NCI-H2107 (cell line): ENCODE results near the gene HHIPL1.
A peak's percentile ranks its signal among the peaks of the same experiment; 100 is the strongest.

Source experiments
- DNase-seq: peaks from one replicate; lab custom pipeline; 2025; lab: John Stamatoyannopoulos, UW

The HHIPL1 gene

DNA sequence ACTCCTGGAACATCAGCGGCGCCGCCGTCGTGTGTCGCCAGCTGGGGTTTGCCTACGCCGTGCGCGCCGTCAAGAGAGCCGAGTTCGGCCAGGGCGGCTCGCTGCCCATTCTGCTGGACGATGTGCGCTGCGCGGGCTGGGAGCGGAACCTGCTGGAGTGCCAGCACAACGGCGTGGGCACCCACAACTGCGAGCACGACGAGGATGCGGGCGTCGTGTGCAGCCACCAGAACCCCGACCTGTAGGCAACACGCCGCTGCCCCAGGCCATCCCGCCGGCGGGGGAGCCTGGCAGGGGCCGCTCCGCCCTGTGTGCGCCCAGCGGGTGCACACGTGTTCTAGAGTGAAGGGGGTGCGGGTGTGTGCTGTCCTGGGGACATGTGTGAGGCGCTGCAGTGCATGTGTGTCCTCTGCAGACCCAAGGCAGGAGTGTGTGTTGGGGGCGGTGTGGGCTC is 30.5 kb downstream of the HHIPL1 start:
- no peak for DNase-seq

DNA sequence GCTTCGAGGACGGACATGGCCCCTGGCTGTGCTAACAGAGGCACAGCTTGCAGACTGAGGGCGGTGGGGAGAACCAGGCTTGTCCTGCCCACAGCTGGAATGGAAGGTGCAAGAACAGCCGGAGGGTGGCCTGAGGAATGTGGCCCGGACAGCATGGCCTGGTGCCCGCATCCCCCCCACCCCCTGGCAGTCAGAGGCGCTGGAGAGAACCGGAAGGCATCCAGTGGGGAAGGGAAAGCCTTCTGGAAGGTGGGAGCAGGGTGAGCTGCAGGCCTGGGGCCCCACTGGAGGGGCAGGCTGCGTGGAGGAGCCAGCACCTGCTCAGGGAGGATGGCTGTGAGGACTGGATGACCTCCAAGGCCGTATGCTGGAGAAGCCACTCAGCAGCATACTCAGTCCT is 31.0 kb downstream of the HHIPL1 start:
- DNase-seq, result no peak

DNA sequence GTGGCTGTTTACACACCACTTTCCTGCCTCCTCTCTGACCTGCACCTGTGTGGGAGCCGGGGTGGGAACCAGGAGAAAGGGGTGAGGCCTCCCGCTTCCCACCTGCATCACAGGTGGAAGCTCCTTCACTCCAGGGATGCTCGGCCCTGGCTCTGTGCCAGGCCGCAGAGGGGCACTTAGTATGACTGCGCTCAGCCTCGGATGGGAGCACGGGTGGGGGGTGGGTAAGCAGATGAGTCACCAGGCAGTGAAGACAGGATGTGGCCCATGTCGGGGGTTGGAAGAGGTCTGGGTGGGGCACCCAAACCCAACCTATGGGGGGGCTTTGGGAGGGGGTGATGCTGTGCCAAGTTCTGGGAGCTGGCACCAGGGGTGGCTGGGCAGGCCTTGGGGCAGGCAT is 31.7 kb downstream of the HHIPL1 start:
- DNase-seq, result no peak

DNA sequence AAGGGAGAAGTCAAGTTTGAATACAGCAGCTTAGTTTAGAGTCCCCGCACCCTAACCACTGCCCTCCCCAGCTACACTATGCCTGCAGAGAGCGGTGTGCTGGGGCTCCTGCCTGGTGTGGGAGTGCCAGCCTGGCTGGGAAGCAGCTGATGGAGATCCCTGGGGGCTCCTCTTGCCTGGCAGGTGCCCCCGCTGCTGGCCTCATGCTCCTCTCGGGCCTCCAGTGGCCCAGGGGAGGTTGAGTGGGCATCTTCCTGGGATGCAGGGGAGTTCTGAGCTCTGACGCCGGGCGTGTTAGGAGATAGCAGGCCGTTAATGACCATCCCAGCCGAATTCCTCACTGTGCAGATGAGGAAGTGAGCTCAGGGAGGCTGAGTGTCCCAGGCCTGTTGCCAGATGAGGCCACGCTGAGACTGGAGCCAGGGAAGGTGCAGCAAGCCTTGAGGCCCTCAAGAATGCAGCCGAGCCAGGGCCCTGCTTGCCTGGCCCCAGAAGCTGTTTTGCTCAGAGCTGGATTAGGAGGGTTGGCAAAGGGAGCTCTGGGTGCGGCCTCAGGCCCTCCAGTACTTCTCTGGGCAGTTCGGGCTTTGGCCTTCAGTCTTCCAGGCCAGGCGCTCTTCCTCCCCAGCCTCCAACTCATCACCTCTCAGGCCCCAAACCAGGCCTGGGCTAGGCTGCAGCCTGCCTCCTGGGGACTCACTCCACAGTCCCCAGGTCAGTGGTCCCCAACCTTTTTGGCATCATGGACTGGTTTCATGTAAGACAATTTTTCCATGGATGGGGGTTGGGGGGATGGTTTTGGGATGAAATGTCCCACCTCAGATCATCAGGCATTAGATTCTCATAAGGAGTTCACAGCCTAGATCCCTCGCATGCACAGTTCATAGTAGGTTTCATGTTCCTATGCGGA is 32.6 kb downstream of the HHIPL1 start:
- DNase-seq, result no peak

DNA sequence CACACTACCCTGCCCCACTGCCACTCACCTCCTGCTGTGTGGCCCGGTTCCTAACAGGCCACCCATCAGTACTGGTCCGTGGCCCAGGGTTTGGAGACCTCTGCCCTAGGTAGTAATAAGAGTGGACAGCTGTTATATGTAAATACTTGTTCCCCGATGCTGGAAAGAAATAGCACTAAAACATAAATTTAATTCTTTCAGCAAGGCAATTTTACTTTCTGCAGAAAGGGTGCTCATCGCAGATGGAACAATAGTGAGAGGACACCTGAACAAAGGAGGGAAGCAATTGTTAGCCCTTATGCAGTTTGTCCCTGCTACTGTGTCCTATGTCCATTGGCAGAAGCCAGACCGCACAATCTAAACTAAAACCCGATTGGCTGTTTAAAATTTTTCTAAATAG is 33.3 kb downstream of the HHIPL1 start:
- no peak for DNase-seq

DNA sequence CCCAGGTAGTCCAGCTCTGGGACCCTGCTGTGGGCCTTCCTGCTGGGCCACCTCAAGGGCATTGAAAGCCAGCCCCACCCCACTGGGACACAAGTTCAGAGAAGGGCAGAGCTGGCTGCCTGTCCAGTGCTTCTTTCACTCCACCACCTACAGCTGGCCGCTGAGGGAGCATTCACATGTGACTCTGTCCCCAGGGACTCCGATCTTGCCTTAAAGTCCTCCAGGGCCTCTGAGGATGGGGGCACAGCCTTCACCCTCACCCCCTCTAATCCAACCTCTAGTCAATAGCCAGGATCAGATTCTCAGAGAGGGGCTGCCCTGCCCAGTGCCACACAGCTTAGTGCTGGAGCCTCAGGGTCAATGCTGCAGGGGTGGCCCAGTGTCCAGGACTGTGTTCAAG is 34.2 kb downstream of the HHIPL1 start:
- DNase-seq, result no peak

DNA sequence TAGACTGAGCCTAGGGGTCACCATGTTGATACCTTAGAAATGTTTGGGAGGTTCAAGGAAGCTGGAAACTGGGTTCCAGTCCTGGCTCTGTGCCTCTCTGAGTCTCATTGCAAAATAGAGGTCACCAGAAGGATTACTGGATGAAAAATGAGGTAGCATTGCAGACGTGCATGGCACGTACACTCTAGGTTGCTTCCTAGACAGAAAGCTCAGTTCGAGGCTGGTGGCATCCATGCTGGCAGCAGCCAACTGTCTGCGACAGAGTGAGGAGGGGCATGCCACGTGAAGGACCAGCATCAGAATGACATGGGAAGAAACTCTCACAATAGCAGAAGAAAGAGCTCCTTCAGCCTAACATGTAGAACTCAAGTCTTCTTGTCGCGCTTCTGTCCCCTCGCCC is 34.6 kb downstream of the HHIPL1 start:
- DNase-seq, result no peak

DNA sequence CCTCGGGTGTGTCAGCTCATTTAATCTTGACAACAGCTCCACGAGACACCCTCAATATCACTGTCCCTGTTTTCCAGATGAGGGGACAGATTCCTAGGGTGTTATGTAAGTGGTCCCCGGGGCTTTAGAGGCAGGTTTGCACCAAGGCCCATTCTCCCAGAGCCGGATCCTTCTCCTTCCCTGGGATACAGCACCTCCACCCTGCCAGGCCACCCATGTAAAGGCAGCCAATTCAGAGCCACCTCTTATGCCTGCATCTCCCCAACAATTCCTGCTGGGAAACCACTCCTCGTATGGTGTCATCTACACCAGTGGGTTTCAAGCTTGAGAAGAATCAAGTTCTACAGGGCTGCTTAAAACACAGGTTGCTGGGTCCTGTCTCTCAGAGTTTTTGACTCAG is 35.1 kb downstream of the HHIPL1 start:
- no peak for DNase-seq

DNA sequence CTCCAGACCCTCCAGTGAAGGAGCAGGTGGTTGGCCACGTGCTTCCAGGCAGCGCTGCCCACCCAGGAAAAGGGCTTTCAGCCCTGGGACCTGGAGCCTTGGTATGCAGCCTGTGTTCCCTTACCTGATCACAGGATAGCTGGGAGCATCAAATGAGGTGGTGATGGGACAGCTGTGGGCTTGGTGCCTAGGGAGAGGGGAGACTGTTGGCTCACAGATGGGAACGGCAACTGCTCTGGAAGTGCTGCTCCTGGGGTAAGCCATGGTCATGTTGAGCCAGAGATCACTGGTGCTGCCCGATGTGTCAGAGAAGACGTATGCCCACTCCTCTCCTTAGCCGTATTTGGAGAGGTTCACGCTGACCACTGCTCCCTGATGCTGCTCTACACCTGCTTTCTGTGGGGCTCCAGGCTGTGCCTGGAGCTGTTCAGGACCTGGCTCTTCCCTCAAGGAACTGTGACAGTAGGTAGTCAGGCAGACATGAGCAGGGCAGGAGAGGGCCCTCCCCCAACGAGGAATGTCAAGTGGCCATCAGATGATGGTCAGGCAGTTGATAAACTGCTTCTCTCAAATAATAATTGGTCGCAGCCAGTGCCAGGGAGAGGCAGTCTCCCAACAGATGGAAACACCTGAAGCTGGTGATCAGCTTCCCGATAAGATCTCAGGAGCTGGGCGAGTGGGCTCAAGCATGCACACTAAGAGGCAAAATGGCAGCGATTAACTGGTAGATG is 36.3 kb downstream of the HHIPL1 start:
- no peak for DNase-seq

DNA sequence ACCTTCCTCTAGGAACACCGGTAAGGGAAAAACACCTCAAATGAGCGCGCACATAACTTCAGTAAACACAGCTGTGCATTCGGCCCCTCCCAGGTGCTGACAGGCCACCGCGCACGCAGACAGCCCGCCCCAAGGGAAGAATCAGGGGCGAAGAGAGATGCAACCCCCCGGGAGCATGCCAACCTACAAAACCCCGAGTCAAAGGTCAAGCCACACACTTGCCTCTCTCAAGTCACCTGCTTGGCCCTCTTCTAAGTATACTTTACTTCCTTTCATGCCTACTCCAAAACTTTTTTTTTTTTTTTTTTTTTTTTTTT is 36.9 kb downstream of the HHIPL1 start:
- no peak for DNase-seq

DNA sequence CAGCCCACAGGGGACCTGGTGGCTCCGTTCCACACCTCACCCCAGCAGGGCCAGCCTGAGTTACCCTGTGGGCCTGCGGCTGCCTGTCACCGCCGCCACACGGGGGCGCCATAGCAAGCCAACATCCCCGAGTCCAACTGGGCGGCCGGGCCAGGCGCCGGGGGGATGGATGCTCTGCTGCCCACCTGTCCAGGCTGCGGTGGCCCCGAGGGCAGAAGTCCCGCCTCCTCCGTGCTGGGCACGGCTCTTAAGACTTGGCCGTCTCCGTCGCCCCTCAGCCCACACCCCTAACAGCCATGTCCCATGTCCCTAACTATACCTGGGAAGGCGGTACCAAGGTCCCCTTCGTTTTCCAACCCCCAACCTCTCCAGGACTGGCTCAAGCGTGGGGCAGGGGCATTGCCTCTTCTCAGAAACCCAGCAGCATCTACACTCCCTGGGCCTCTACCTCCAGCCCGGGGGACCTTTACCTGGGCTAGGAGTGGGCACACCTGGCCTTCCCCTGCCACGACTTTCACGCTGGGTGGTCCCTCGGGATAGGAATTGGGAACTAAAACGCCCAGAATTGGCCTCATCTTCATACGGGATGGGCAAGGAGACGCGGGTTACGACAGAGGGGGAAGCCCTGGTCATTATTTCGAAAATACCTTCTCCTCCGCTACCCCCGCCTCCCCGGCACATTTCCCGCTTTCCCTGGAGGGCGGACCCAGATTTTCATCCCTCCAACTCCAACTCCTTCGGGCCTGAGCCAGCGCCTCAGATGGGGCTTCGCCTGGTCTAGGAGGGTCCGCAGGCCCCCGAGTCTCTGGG is 38.1 kb downstream of the HHIPL1 start:
- peak; percentile 32 for DNase-seq

DNA sequence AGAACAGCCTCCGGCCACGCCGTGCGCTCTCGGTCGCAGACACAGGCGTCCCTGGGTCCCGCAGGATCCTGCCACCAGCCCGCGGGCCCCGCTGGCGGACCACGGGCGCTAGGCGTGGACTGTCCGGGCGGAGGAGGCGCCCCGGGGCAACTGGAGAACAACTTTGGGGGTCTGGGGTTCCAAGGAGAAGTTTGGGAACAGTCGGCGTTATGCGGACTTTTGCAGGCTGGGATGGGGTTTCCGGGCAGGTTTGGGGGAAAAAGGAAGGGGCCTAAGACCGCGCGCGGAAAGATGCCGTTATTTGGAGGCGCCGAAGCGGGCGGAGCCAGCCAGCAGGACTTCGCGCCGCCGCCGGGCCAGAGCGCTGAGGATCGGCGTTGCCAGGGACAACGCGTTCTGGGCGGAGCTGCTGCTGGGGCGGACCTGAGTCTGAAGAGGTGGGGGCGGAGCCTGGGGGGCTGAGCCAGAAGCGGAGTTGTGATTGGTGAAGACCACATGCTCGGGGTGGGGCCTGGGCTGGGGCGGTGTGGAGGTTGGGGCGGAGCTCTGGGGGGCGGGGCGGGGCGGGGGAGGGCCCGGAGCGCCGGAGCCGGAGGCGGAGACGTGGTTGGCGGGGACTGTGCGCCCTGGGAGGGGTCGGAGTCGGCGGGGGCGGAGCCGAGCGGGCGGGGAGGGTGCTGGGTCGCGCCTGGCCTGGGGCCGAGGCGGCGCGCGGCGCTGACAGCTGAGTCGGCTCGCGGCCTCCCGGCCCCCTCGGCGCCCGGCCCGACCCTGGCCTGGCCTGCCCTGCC is 38.9 kb downstream of the HHIPL1 start, which contains the start of gene CYP46A1:
Gene CYP46A1, plus strand, starts transcription at position 680 of the 791 bp plus-strand sequence. CDS start 120 bp downstream, outside the sequence.
- peak; percentile 99 for DNase-seq

DNA sequence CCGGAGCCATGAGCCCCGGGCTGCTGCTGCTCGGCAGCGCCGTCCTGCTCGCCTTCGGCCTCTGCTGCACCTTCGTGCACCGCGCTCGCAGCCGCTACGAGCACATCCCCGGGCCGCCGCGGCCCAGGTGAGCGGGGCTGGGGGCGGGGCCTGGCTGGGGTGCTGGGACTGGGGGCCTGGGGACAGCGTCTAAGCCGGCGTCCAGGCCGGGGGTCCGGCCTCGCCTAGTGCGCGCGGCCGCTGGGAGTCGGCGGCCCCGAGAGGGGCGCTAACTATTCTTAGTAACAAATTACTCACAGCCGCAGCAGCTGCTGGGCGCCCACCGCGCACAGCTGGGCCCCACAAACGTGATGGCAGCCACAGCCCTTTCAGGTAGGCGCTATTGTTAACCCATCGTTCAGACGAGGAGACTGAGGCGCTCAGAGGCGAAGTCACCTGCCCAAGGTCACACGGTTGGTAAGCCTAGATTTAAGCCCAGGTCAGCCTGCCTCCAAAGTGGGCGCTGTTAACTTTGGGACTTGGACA is 39.5 kb downstream of the HHIPL1 start:
- DNase-seq, result no peak

DNA sequence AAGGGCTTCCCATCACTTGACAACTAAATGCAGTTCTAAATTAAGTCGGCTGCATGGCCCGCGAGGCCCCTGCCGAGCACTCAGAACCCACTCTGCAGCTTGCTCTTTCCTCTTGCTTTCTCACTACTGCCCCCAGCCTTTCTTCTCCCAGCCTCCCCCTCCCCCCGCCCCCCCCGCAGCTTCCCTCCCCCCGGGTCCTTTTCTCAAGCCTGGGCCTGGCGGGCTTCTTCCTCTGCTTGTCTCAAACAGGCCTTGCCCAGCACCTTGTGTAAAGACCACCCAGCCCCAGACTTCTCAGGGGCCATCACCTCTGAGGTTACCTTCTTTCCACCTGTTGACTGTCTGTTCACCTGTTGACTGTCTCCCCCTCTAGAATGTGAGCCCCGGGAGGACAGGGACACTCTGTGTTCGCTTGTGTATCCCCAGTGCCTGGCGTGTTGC is 40.2 kb downstream of the HHIPL1 start:
- DNase-seq, result no peak

DNA sequence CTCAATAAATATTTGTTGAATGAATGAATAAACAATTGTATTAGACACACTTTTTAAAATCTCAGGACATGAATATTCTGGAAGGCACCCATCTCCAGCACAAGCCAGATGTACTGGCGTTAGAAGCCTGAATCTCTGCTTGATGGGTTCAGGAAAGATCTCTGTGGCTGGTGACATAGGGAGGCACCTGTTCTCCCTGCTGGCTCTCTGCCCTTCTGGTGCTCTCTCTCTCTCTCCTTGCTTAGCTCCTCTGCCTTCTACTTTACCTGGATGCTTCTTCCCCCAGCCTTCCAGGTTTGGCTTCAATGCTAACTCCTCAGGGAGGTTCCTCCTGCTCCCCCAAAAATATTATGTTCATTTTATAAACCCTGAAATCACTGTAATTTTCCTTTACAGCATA is 40.7 kb downstream of the HHIPL1 start:
- no peak for DNase-seq

DNA sequence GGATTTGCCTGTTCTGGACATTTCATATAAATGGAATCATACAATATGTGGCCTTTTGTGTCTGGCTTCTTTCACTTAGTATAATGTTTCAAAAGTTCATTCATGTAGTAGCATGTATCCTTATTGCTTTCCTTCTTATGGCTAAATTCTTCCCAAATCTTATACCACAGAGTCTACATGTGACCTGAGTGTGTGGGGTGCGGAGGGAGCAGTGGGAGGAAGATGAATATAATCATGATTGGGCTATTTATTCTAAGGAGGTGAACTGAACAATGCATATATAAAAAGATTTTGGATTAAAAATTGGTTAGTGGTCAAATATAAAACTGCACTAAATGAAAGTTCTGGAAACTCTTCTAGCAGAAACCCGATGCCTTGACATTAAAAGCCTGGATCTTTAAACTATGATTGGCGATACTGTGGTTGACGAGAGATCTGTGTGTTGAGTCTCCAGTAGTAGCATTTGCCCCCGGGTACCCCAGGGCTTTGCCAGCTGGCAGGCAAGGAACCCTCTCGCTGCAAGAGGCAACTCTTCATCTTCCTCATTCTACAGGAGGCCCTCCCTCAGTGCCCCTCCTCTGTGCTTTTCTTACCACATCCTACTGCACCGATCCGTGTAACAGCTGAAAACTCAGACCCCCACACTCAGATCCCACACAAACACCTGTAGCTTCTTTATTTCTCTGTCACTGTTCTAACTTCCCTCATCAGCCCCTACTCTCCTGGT is 41.8 kb downstream of the HHIPL1 start:
- DNase-seq, result no peak

DNA sequence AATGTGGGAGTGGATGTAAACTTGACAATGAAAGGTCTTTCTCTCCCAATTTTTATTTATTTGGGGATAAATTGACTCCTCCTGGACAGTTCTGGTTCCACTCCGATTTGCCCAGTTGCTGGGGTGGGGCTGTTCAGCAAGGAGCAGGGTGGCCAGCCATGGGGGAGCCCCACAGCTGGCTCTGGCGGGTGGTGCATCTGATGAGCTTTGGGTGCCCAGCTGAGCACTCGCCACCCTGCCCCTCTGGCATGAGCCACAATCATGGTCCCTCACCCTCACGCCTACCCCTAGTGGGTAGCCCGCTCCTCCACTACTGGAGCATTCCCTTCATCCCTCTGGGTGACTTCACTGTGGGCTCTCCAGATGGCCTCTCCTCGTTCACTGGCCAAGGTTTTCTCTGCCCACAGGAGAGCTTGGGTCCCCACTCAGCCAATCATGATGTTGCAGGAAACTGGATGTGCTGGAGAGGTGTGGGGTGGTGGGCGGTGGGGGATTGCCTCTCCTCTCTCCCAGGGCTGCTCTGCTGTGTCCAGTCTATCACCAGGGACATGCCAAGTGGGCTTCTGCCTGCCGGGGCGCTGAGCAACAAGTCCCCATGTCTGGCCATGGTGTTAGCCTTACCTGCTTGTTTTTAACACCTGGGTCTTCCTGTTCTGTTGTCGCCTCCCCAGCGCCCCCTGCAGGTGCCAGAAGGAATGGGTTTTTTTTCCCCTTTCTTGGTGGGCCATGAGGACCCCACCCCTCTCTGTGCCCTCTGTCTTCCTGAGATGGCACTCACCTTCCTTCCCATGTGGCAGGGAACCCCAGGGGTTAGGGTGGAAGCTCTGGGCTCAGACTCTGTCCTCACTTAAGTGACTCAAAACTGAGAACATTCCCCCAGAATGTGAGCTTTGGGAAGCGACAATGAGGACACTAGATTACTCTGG is 42.6 kb downstream of the HHIPL1 start:
- DNase-seq, result no peak

DNA sequence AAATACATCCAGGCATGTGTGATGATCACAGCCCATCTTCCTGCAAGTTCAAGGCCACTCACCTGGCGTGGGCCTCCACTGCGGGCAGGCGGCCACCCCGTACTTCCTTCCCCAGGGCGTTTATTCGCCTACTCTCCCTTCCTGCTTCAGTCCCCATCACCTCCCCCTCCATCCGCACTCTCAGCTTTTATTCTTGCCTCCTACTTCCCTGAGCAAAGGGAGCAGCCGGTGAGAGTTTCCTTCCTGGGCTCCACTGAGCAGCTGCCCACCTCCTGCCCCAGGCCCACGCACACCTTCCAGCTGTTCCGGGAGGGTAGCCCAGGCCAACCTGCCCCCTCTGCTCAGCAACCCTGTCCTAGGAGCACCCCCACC is 43.3 kb downstream of the HHIPL1 start:
- no peak for DNase-seq

DNA sequence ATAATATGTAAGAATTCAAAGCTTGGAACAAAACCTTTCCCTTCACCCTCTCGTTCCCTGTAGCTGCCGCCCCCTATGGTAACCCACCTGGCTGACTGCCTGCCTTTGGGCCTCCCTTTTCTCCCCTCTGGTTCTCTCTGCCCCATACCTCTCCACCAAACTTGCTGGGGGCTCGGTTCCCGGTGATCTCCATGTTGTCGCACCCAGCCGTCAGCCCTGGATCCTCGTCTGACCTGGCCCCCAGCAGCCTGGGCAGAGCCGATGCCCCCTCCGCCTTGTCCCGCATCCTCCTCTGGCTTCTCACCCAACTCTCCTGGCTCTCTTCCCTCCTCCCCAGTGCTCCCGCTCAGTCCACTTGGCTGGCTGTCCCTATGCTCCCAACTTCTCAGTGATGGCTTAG is 43.7 kb downstream of the HHIPL1 start:
- DNase-seq, result no peak
